Skeletal muscle satellite cell (primary cell): Measurements from ENCODE around the gene SRD5A3.

ENCODE experiments used
- H3K27me3 ChIP-seq: 2 replicates; pipeline ENCODE4 v1.7.0; 2013; ENCODE audit warnings: low read length; ENCODE audit not compliant: control insufficient read depth, insufficient read depth
- H3K36me3 ChIP-seq: 2 replicates; pipeline ENCODE4 v1.7.0; 2013; ENCODE audit warnings: mild to moderate bottlenecking, control low read depth, low read length; ENCODE audit not compliant: insufficient read depth
- H3K4me1 ChIP-seq: 2 replicates; pipeline ENCODE4 v1.7.0; 2013; ENCODE audit warnings: low read length; ENCODE audit not compliant: control insufficient read depth, insufficient read depth
- H3K4me2 ChIP-seq: 2 replicates; pipeline ENCODE4 v1.7.0; 2013; ENCODE audit warnings: mild to moderate bottlenecking, low read length
- H3K4me3 ChIP-seq: 2 replicates; pipeline ENCODE4 v1.7.0; 2013; ENCODE audit warnings: low read length
- H3K9ac ChIP-seq: 2 replicates; pipeline ENCODE4 v1.7.0; 2013; ENCODE audit warnings: mild to moderate bottlenecking, low read depth, low read length, moderate library complexity
- H3K9me3 ChIP-seq: replicated peaks from 2 replicates; pipeline ENCODE4 v1.7.0; 2013; ENCODE audit warnings: mild to moderate bottlenecking, control low read depth, low read length

SRD5A3 gene

GRCh38 chr4:55363691-55364351, 17.8 kb downstream of the SRD5A3 start:
- H3K4me2 ChIP-seq: no peak overlapping the region
- no peaks in the 10 kb centered on the region for H3K36me3 ChIP-seq
- peaks cover 9% of the 10 kb centered on the region for H3K4me1 ChIP-seq
- no peak overlapping the region for H3K4me3 ChIP-seq
- H3K9me3 ChIP-seq: no peaks in the 10 kb centered on the region
- H3K27me3 ChIP-seq: no peaks in the 10 kb centered on the region
- H3K9ac ChIP-seq: no peak overlapping the region

GRCh38 chr4:55364691-55365344, 18.8 kb downstream of the SRD5A3 start:
- H3K27me3 ChIP-seq: no peaks in the 10 kb centered on the region
- H3K4me3 ChIP-seq: no peak overlapping the region
- no peak overlapping the region for H3K4me2 ChIP-seq
- no peaks in the 10 kb centered on the region for H3K4me1 ChIP-seq
- no peaks in the 10 kb centered on the region for H3K36me3 ChIP-seq
- no peak overlapping the region for H3K9ac ChIP-seq
- H3K9me3 ChIP-seq: no peaks in the 10 kb centered on the region

- H3K9me3 ChIP-seq: no peaks in the 10 kb centered on the region
- no peaks in the 10 kb centered on the region for H3K4me1 ChIP-seq
- no peak overlapping the region for H3K4me3 ChIP-seq
- H3K9ac ChIP-seq: no peak overlapping the region
- no peaks in the 10 kb centered on the region for H3K36me3 ChIP-seq
- no peak overlapping the region for H3K4me2 ChIP-seq
- no peaks in the 10 kb centered on the region for H3K27me3 ChIP-seq
These were observed 19.3 kb downstream of the SRD5A3 start for GRCh38 chr4:55365345-55365728.

GRCh38 chr4:55366621-55367020, 20.6 kb downstream of the SRD5A3 start:
- H3K4me2 ChIP-seq: no peak overlapping the region
- no peaks in the 10 kb centered on the region for H3K27me3 ChIP-seq
- no peak overlapping the region for H3K9ac ChIP-seq
- no peaks in the 10 kb centered on the region for H3K36me3 ChIP-seq
- H3K4me3 ChIP-seq: no peak overlapping the region
- no peaks in the 10 kb centered on the region for H3K4me1 ChIP-seq
- no peaks in the 10 kb centered on the region for H3K9me3 ChIP-seq

GRCh38 chr4:55367084-55367722, 21.2 kb downstream of the SRD5A3 start:
- H3K4me1 ChIP-seq: no peaks in the 10 kb centered on the region
- no peak overlapping the region for H3K9ac ChIP-seq
- no peaks in the 10 kb centered on the region for H3K9me3 ChIP-seq
- H3K4me2 ChIP-seq: no peak overlapping the region
- H3K4me3 ChIP-seq: no peak overlapping the region
- no peaks in the 10 kb centered on the region for H3K27me3 ChIP-seq
- no peaks in the 10 kb centered on the region for H3K36me3 ChIP-seq

GRCh38 chr4:55369968-55370367, 23.9 kb downstream of the SRD5A3 start:
- Histone ChIP-seq H3K9me3 (no peaks in the 10 kb centered on the region), H3K4me3 (no peak overlapping the region), H3K9ac (no peak overlapping the region), H3K4me2 (no peak overlapping the region), H3K4me1 (no peaks in the 10 kb centered on the region), H3K27me3 (no peaks in the 10 kb centered on the region), H3K36me3 (no peaks in the 10 kb centered on the region)

- Histone ChIP-seq H3K4me2 (no peak overlapping the region), H3K9ac (no peak overlapping the region), H3K27me3 (no peaks in the 10 kb centered on the region), H3K4me3 (no peak overlapping the region), H3K4me1 (no peaks in the 10 kb centered on the region), H3K9me3 (no peaks in the 10 kb centered on the region), H3K36me3 (no peaks in the 10 kb centered on the region)
These were observed 26.2 kb downstream of the SRD5A3 start for GRCh38 chr4:55372259-55372658.

GRCh38 chr4:55373461-55373860, 27.4 kb downstream of the SRD5A3 start:
- no peaks in the 10 kb centered on the region for H3K9me3 ChIP-seq

GRCh38 chr4:55376698-55377097, 30.7 kb downstream of the SRD5A3 start:
- H3K4me3 ChIP-seq: no peak overlapping the region
- H3K9ac ChIP-seq: no peak overlapping the region
- no peaks in the 10 kb centered on the region for H3K36me3 ChIP-seq
- no peaks in the 10 kb centered on the region for H3K9me3 ChIP-seq
- no peak overlapping the region for H3K4me2 ChIP-seq
- H3K27me3 ChIP-seq: no peaks in the 10 kb centered on the region
- no peaks in the 10 kb centered on the region for H3K4me1 ChIP-seq

More at GRCh38 chr4:55373461-55373860, 27.4 kb downstream of the SRD5A3 start:
- Histone ChIP-seq H3K4me1 (no peaks in the 10 kb centered on the region), H3K4me2 (no peak overlapping the region), H3K27me3 (no peaks in the 10 kb centered on the region), H3K4me3 (no peak overlapping the region), H3K36me3 (no peaks in the 10 kb centered on the region), H3K9ac (no peak overlapping the region)

- H3K27me3 ChIP-seq: no peaks in the 10 kb centered on the region
- H3K4me2 ChIP-seq: no peak overlapping the region
- H3K36me3 ChIP-seq: no peaks in the 10 kb centered on the region
- no peaks in the 10 kb centered on the region for H3K4me1 ChIP-seq
- H3K4me3 ChIP-seq: no peak overlapping the region
- no peaks in the 10 kb centered on the region for H3K9me3 ChIP-seq
- no peak overlapping the region for H3K9ac ChIP-seq
These were observed 32.8 kb downstream of the SRD5A3 start for GRCh38 chr4:55378617-55379467.

- no peak overlapping the region for H3K9ac ChIP-seq
- no peak overlapping the region for H3K4me2 ChIP-seq
- no peak overlapping the region for H3K4me3 ChIP-seq
- H3K27me3 ChIP-seq: no peaks in the 10 kb centered on the region
- no peaks in the 10 kb centered on the region for H3K9me3 ChIP-seq
- H3K36me3 ChIP-seq: no peaks in the 10 kb centered on the region
- no peaks in the 10 kb centered on the region for H3K4me1 ChIP-seq
These were observed 34.5 kb downstream of the SRD5A3 start for GRCh38 chr4:55380576-55380975.
